Fibroblast of lung (primary cell): Measurements from ENCODE around the gene AACS. TPM values are rescaled to one million over a fixed set of nuclear protein-coding genes. Genes with fewer than 3 reads are reported as not detected.

Experiments
- DNase-seq, 2 donors: peaks; one replicate each; pipeline versions ENCODE4 v3.0.0 to v3.0.0-alpha.2; 2010; ENCODE audit warnings: low read depth in 2 of 2
- H2AFZ ChIP-seq: 2 replicates; pipeline ENCODE4 v1.5.1; 2012; ENCODE audit warnings: low read length, control low read depth, inconsistent platforms
- H3K27ac ChIP-seq: 2 replicates; pipeline ENCODE4 v1.5.1; 2011; ENCODE audit warnings: low read length, control low read depth; ENCODE audit not compliant: insufficient read depth
- H3K27me3 ChIP-seq: 2 replicates; pipeline ENCODE4 v1.5.1; 2011; ENCODE audit warnings: mild to moderate bottlenecking, low read length; ENCODE audit not compliant: control insufficient read depth, insufficient read depth
- H3K36me3 ChIP-seq: 2 replicates; pipeline ENCODE4 v1.5.1; 2011; ENCODE audit warnings: low read length; ENCODE audit not compliant: control insufficient read depth, insufficient read depth
- H3K4me1 ChIP-seq: 2 replicates; pipeline ENCODE4 v1.5.1; 2011; ENCODE audit warnings: low read length; ENCODE audit not compliant: control insufficient read depth, insufficient read depth; ENCODE audit errors: extremely low read depth
- H3K4me2 ChIP-seq: 2 replicates; pipeline ENCODE4 v1.5.1; 2011; ENCODE audit warnings: low read length, control low read depth; ENCODE audit not compliant: insufficient read depth; ENCODE audit errors: extremely low read depth
- H3K4me3 ChIP-seq, 4 experiments: fragments of 200-600 bp in 1 of 4; sonication (generic) in 1 of 4; replicated peaks in 1 of 4; 2 replicates each; pipeline ENCODE4 v1.5.1; 2011 to 2016; ENCODE audit warnings: low read length in 4 of 4, low read depth in 3 of 4, mild to moderate bottlenecking in 3 of 4, control low read depth in 2 of 4, inconsistent platforms in 1 of 4, mixed read lengths in 1 of 4; ENCODE audit not compliant: insufficient read depth in 1 of 4; ENCODE audit errors: control extremely low read depth in 1 of 4
- H3K79me2 ChIP-seq: 2 replicates; pipeline ENCODE4 v1.5.1; 2012; ENCODE audit warnings: mild to moderate bottlenecking, low read length, inconsistent platforms; ENCODE audit not compliant: control insufficient read depth, insufficient read depth
- H3K9ac ChIP-seq: 2 replicates; pipeline ENCODE4 v1.5.1; 2011; ENCODE audit warnings: mild to moderate bottlenecking, low read length, control low read depth; ENCODE audit not compliant: insufficient read depth
- H3K9me3 ChIP-seq: 2 replicates; pipeline ENCODE4 v1.5.1; 2012; ENCODE audit warnings: low read depth, low read length; ENCODE audit not compliant: control insufficient read depth, insufficient read depth
- H4K20me1 ChIP-seq: 2 replicates; pipeline ENCODE4 v1.5.1; 2011; ENCODE audit warnings: low read length; ENCODE audit not compliant: control insufficient read depth, insufficient read depth; ENCODE audit errors: extremely low read depth
- CTCF ChIP-seq, 2 donors: IDR thresholded peaks in 1 of 2; conservative IDR thresholded peaks in 1 of 2; 1 replicate in 1 of 2; 2 replicates in 1 of 2; pipeline ENCODE4 v1.5.1; 2011 to 2012; ENCODE audit warnings: low read length in 2 of 2, control low read depth in 1 of 2, inconsistent platforms in 1 of 2, low read depth in 1 of 2, mild to moderate bottlenecking in 1 of 2
- EZH2 ChIP-seq: IDR thresholded peaks from 2 replicates; pipeline ENCODE4 v1.5.1; 2012; ENCODE audit warnings: low read length, control low read depth, mild to moderate bottlenecking; ENCODE audit errors: missing control alignments
- polyA plus RNA-seq, 2 donors: library from polyadenylated mRNA; depleted of rRNA in 1 of 2; stranded (reverse) in 1 of 2; unstranded in 1 of 2; fragments of >200 nt; gene quantifications; 2 replicates each; pipeline ENCODE4 v1.2.1, GENCODE V29; 2011 to 2012; ENCODE audit warnings: missing spikeins in 1 of 2
- total RNA-seq: library from RNA; depleted of rRNA; stranded (reverse); fragments of >200 nt; gene quantifications from 2 replicates; pipeline ENCODE4 v1.2.1, GENCODE V29; 2014

Gene AACS
- total and polyA plus RNA-seq, 2 donors (not counting 1 experiment from before 2014, with no cell fraction given): 24.7 to 31.5 TPM

- H3K4me2 ChIP-seq: no peak overlapping the region
- peaks cover 2% of the 10 kb centered on the region for H3K36me3 ChIP-seq
- H3K27me3 ChIP-seq: no peaks in the 10 kb centered on the region
- no peaks in the 10 kb centered on the region for H4K20me1 ChIP-seq
- no peak overlapping the region for H3K4me3 ChIP-seq
- TF ChIP-seq EZH2 (no peak), CTCF (conservative IDR thresholded peaks at IDR 0.05 in 1 of 2, IDR thresholded peaks at IDR 0.05 in 1 of 2; ENCODE audit: low read depth in 1 of 2, low read length in 2 of 2) (no peak)
- H3K79me2 ChIP-seq: no peaks in the 10 kb centered on the region
- DNase-seq: no peak
- H3K9ac ChIP-seq: no peak overlapping the region
- no peaks in the 10 kb centered on the region for H3K9me3 ChIP-seq
- H2AFZ ChIP-seq: no peak overlapping the region
- no peaks in the 10 kb centered on the region for H3K4me1 ChIP-seq
- no peak overlapping the region for H3K27ac ChIP-seq
Observed at GRCh38 chr12:125124320-125124966, 59.2 kb downstream of the AACS start.

GRCh38 chr12:125125271-125125670 lies 60.0 kb downstream of the AACS start:
- Histone ChIP-seq H3K27me3 (no peaks in the 10 kb centered on the region), H3K4me1 (no peaks in the 10 kb centered on the region), H2AFZ (no peak overlapping the region), H3K27ac (no peak overlapping the region), H3K4me3 (no peak overlapping the region), H3K9me3 (no peaks in the 10 kb centered on the region), H3K79me2 (no peaks in the 10 kb centered on the region), H3K4me2 (no peak overlapping the region), H4K20me1 (no peaks in the 10 kb centered on the region), H3K9ac (no peak overlapping the region), H3K36me3 (peaks cover 2% of the 10 kb centered on the region)
- DNase-seq: no peak
- TF ChIP-seq EZH2: no peak
- no peak for TF ChIP-seq CTCF (conservative IDR thresholded peaks at IDR 0.05 in 1 of 2, IDR thresholded peaks at IDR 0.05 in 1 of 2; ENCODE audit: low read depth in 1 of 2, low read length in 2 of 2)

- H3K27me3 ChIP-seq: no peaks in the 10 kb centered on the region
- no peak overlapping the region for H3K27ac ChIP-seq
- DNase-seq: no peak
- H3K4me1 ChIP-seq: no peaks in the 10 kb centered on the region
- H3K9ac ChIP-seq: no peak overlapping the region
- no peak overlapping the region for H3K4me2 ChIP-seq
- TF ChIP-seq CTCF (conservative IDR thresholded peaks at IDR 0.05 in 1 of 2, IDR thresholded peaks at IDR 0.05 in 1 of 2; ENCODE audit: low read depth in 1 of 2, low read length in 2 of 2): no peak
- TF ChIP-seq EZH2: no peak
- H3K36me3 ChIP-seq: peaks cover 3% of the 10 kb centered on the region
- no peak overlapping the region for H3K4me3 ChIP-seq
- H3K9me3 ChIP-seq: no peaks in the 10 kb centered on the region
- no peaks in the 10 kb centered on the region for H3K79me2 ChIP-seq
- H2AFZ ChIP-seq: no peak overlapping the region
- H4K20me1 ChIP-seq: no peaks in the 10 kb centered on the region
Observed at GRCh38 chr12:125128439-125129178, 63.4 kb downstream of the AACS start.
